Measurements from ENCODE around the gene CS. TPM values are rescaled to one million over a fixed set of nuclear protein-coding genes. Genes with fewer than 3 reads are reported as not detected.

Gene CS
- total and polyA plus RNA-seq, 2 donors from 2014 or later: 105 to 166 TPM

DNA sequence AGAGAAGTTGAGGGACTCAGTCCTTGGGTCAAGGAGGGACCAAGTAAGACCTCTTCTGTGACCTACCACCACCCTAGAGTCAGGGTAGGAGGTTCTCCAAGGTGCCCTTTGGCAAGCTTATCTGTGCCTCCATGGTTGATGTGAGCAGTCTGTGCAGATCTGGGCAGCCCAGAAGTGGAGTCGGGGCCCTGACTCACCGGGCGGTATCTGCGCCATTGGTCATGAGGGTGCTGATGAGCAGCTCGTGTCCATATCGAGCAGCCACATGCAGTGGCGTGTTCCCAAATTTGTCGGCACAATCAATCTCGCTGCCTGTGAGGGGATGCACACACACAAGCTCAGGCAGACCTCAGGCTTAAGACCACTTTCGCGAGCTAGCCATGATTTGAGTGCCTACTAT is 47.0 kb downstream of the CS start:
- no peaks in the 10 kb centered on the region for H3K27me3 ChIP-seq (ENCODE audit: control insufficient read depth, insufficient read depth, low read length)
- peak in 1 of 5 donors; percentile 50 for DNase-seq
- FAIRE-seq: no peak
- no peak overlapping the region for H3K27ac ChIP-seq (ENCODE audit: low read depth in 2 of 2, low read length in 2 of 2)
- intact Hi-C loops (cut with DNase I): no loop called here
- H3K9ac ChIP-seq (ENCODE audit: low read length in 3 of 3): no peak overlapping the region
- H3K4me3 ChIP-seq (ENCODE audit: low read length in 3 of 3): no peak overlapping the region
- peaks cover 21 to 62% (median 45%) of the 10 kb centered on the region in 3 donors for H3K36me3 ChIP-seq (ENCODE audit: control insufficient read depth in 2 of 3, insufficient read depth in 3 of 3, low read length in 3 of 3)
- peaks cover 4 to 10% (median 10%) of the 10 kb centered on the region in 3 donors for H3K4me1 ChIP-seq (ENCODE audit: control insufficient read depth in 2 of 3, insufficient read depth in 2 of 3, low read depth in 1 of 3, low read length in 3 of 3)
- TF ChIP-seq CTCF (IDR thresholded peaks at IDR 0.05; ENCODE audit: borderline replicate concordance, extremely low read depth, insufficient read depth): no peak
- H3K9me3 ChIP-seq (ENCODE audit: control insufficient read depth in 2 of 3, insufficient read depth in 1 of 3, low read length in 3 of 3): no peaks in the 10 kb centered on the region

DNA sequence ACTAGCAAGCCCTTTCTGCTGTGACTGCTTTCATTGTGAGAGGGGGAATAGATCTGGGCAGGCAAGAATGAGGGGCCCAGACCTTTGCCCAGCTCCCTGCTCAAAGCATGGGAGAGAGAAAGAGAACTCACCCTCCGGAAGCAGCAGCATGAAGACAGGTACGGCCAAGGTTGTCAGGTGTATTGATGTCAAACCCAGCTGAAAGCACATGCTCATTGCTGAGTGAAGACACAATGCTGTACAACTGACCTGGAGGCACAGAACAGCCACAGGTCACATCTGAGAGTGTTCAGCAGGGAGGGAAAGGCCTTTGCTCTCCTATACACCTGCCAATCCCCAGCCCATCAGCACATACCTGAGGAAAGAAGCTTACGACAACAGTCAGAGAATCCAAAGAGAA is 47.5 kb downstream of the CS start:
- Histone ChIP-seq H3K36me3 (ENCODE audit: control insufficient read depth in 2 of 3, insufficient read depth in 3 of 3, low read length in 3 of 3) (peaks cover 21 to 66% (median 49%) of the 10 kb centered on the region in 3 donors), H3K4me1 (ENCODE audit: control insufficient read depth in 2 of 3, insufficient read depth in 2 of 3, low read depth in 1 of 3, low read length in 3 of 3) (peaks cover 4 to 10% (median 10%) of the 10 kb centered on the region in 3 donors), H3K9ac (ENCODE audit: low read length in 3 of 3) (no peak overlapping the region), H3K27ac (ENCODE audit: low read depth in 2 of 2, low read length in 2 of 2) (no peak overlapping the region), H3K9me3 (ENCODE audit: control insufficient read depth in 2 of 3, insufficient read depth in 1 of 3, low read length in 3 of 3) (no peaks in the 10 kb centered on the region), H3K27me3 (ENCODE audit: control insufficient read depth, insufficient read depth, low read length) (no peaks in the 10 kb centered on the region), H3K4me3 (ENCODE audit: low read length in 3 of 3) (no peak overlapping the region)
- no peak for TF ChIP-seq CTCF (IDR thresholded peaks at IDR 0.05; ENCODE audit: borderline replicate concordance, extremely low read depth, insufficient read depth)
- intact Hi-C loops (cut with DNase I): no loop called here
- FAIRE-seq (no peak), DNase-seq (no peak)

DNA sequence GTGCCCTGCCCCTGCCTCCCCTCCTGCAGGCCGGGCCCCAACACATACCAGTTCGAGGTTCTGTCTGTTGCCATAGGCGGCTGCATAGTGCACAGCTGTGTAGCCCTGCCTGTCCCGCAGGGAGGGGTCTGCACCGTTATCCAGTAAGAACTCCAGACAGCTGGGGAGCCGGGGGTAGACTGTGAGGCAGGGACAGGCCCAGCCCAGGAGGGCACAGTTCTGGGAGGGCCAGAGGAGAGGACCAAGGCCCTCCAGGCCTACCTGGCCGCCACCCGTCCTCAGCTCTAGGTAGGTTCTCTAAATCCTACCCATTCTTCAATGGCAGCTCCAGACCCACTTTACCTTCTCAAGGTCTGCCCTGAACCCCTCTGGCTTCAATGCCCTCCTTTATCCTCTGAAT is 51.4 kb downstream of the CS start:
- H3K9me3 ChIP-seq (ENCODE audit: control insufficient read depth in 2 of 3, insufficient read depth in 1 of 3, low read length in 3 of 3): no peaks in the 10 kb centered on the region
- FAIRE-seq (no peak), DNase-seq (peak in 1 of 5 donors; percentile 52)
- H3K9ac ChIP-seq (ENCODE audit: low read length in 3 of 3): no peak overlapping the region
- no peak overlapping the region for H3K27ac ChIP-seq (ENCODE audit: low read depth in 2 of 2, low read length in 2 of 2)
- H3K27me3 ChIP-seq (ENCODE audit: control insufficient read depth, insufficient read depth, low read length): no peaks in the 10 kb centered on the region
- intact Hi-C loops (cut with DNase I): no loop called here
- no peaks in the 10 kb centered on the region for H3K4me1 ChIP-seq (ENCODE audit: control insufficient read depth in 2 of 3, insufficient read depth in 2 of 3, low read depth in 1 of 3, low read length in 3 of 3)
- H3K4me3 ChIP-seq (ENCODE audit: low read length in 3 of 3): no peak overlapping the region
- H3K36me3 ChIP-seq (ENCODE audit: control insufficient read depth in 2 of 3, insufficient read depth in 3 of 3, low read length in 3 of 3): peaks cover 21 to 67% (median 59%) of the 10 kb centered on the region in 3 donors
- TF ChIP-seq CTCF (IDR thresholded peaks at IDR 0.05; ENCODE audit: borderline replicate concordance, extremely low read depth, insufficient read depth): no peak

- Histone ChIP-seq H3K4me1 (ENCODE audit: control insufficient read depth in 2 of 3, insufficient read depth in 2 of 3, low read depth in 1 of 3, low read length in 3 of 3) (no peaks in the 10 kb centered on the region), H3K36me3 (ENCODE audit: control insufficient read depth in 2 of 3, insufficient read depth in 3 of 3, low read length in 3 of 3) (peaks cover 16 to 62% (median 54%) of the 10 kb centered on the region in 3 donors), H3K9ac (ENCODE audit: low read length in 3 of 3) (no peak overlapping the region), H3K4me3 (ENCODE audit: low read length in 3 of 3) (no peak overlapping the region), H3K9me3 (ENCODE audit: control insufficient read depth in 2 of 3, insufficient read depth in 1 of 3, low read length in 3 of 3) (no peaks in the 10 kb centered on the region), H3K27me3 (ENCODE audit: control insufficient read depth, insufficient read depth, low read length) (no peaks in the 10 kb centered on the region), H3K27ac (ENCODE audit: low read depth in 2 of 2, low read length in 2 of 2) (no peak overlapping the region)
- TF ChIP-seq CTCF (IDR thresholded peaks at IDR 0.05; ENCODE audit: borderline replicate concordance, extremely low read depth, insufficient read depth): no peak
- no peak for FAIRE-seq
- intact Hi-C loops (cut with DNase I): no loop called here
- no peak for DNase-seq
Measured at GRCh38 chr12:56247923-56248322, 52.2 kb downstream of the CS start.
